Endometrial microvascular endothelial cells (primary cell): ENCODE results near the gene RNF26. TPM values are rescaled to one million over a fixed set of nuclear protein-coding genes. Genes with fewer than 3 reads are reported as not detected.

ENCODE experiments used
- in situ Hi-C: cut with HindIII; loops from 2 replicates; pipeline ENCODE4 v1.10.0; 2017; ENCODE audit warnings: low sequenced_read_pairs, low pct_unique_long_range_greater_than_20kb; ENCODE audit errors: inconsistent ontology term
- total RNA-seq: library from RNA; depleted of rRNA; stranded (reverse); fragments of >200 nt; gene quantifications from one replicate; pipeline ENCODE4 v1.2.3, GENCODE V29; 2015; ENCODE audit errors: inconsistent ontology term

RNF26 gene
- total RNA-seq, 1 donor from 2014 or later = 18.2 TPM

DNA sequence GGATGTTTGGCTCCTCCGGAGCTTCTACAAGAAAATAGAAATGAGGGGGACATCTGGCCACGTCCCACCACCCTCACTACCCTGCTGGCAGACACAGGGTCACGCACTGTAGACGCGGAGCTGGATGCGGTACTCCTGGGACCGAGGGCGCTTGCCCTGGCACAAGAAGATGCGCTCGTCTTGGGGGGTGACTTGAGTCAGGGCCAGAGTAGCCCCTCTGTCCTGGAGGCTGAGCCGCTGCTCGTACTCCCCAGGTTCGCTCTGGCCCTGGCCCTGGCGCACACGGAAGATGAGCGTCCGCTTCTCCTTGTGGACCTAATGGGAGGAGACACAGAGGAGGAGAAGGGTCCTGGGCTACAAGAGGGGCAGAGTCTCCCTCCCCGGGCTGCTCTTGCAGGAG lies 19.6 kb upstream of the RNF26 start:
- in situ Hi-C loops = no loop called here

DNA sequence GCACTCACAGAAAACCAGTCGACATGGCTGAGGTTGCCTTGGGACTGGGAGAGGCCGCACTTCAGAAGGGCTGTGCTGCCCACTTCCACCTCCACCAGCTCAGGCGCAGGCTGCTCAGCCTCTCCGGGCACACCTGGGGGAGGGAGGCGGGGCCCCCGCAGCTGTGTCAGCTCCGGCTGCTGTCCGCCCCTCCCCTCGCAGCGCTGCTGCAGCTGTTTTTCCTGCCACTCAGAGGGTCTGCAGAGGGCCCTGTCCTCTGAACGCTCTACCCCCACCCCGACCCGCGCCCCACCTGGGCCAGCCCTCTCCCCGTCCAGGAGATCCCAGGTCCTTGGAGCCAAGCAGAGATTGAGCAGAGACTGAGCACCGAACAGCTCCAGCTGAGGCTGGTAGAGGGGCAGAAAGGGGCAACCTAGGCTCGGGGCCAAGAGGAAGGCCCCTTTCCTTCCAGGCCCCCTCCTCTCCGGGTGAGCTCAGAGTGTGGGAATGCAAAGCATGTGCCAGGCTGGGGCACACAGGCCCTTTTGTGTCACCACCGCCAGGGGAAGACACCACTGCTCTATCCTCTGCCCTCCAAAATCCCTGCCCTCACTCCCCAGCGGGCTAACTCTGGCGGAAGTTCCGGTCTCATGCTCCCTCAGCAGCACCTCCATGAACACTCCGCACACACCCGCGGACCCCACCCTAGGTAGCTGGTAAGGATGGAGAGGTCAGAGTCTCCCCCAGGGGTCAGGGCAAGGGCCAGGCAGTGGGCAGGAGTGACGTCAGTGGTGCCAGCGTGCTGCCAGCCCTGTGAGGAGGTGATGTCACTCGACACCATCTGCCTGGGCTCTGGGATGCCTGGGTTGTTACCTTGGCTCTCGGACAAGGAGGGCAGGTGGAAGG lies 19.0 kb upstream of the RNF26 start:
- in situ Hi-C loops = no loop called here

DNA sequence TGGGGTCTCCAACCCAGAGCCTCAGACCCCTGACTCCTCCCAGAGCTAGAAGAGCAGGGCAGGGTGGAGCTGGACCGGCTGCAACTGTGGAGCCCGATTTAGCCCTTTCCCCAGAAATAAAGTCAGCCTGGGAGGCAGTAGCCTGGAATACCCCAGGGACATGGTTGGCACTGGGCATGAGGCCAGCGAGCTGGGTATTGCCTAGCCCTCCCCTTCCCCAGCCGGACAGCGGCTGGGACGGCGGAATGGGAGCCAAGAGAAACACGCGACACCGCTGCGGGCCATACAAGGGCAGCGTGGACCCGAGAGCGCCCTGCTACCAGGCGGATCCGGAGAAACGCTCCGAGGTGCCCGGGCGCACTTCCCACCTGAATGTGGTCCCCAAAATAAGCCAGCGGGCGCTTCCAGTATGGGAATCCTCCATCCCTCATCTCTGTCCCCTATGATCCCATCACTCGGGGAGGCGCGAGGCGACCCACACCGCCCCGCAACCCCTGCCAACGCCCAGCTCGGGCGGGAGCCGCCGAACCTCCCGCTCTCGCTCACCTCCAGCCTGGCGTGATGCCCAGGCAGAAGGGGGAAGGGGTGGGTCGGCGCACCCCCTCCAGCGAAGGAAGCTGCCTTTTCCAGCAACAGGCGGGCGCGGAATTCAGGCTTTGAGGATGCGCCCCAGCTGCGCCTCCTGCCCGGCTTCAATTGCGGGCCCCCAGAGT lies 18.2 kb upstream of the RNF26 start:
- in situ Hi-C loops = no loop called here

DNA sequence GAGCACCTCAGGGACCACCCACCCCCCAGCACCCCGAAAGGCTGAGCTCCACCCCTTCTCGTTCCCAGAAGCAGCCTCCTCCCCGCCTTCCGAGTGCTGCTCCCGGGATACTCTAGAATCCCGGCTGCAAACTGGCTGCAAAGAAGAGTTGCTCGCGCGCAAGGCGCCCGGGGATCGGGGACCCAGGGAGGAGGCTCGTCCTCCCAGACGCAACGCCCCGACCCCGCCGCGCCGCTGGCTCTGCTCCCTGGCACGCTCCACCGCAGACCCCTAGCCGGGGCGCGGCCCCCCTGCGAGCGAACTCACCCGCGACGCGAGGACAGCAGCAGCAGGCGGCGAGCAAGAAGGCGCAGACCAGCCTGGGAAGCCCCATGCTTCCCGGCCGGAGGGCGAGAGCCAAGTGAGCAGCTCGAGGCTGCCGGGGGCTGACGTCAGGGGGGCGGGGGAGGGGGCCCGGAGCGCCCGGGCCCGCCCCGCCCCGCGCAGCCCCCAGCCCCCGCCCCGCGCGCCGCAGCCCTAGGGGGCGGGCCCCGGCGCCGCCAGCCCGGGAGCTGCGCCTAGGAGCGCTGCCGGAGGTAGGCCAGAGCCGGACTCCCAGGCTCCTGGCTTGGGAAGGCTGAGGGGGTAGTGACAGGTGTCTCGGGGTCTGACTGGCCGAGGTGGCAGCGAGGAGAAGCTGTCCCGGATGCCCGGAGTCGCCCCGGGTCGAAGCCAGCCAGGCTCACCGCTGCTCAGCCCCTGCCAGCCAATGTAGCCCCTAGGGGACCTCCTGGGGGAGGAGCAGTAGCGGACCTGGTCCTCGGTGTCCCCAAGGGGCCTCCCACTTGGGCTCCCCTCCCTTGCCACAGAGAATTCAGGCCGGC lies 17.4 kb upstream of the RNF26 start, which contains the start of gene MCAM:
MCAM (minus strand) TSS at position 402 of the 863 bp plus-strand sequence; CDS start at position 373, 29 bp downstream.
- in situ Hi-C loops = no loop called here

DNA sequence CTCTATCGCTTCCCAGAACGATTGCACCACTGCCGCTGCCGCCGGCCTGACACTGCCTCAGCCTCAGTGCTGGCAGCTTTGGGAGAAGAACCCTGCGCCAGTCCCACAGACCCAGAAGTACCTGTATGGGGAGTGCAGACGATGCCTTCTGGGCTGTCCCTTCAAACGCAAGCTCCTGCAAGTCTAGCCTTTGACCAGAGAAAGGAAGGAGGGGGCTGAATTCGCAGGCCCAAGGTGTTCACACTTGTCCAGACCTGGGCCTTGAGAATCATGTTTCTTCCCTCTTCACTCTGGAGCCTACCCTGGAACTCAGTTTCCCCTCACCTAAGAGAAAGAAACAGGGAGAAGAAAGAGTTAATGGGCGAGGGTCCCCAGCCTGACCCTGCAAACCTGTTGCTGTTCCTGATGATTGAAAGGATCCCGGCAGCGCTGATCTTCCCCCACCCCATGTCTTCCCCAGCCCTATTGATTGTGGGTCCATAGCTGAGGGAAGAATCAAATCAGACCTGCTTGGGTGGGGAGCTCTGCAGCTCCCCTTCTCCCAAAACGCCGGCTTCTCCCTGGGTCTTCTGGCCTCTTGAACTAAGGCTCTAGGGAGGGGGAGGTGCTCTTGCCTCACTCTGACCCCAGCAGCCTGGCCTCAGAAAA lies 16.6 kb upstream of the RNF26 start:
- in situ Hi-C loops = no loop called here

DNA sequence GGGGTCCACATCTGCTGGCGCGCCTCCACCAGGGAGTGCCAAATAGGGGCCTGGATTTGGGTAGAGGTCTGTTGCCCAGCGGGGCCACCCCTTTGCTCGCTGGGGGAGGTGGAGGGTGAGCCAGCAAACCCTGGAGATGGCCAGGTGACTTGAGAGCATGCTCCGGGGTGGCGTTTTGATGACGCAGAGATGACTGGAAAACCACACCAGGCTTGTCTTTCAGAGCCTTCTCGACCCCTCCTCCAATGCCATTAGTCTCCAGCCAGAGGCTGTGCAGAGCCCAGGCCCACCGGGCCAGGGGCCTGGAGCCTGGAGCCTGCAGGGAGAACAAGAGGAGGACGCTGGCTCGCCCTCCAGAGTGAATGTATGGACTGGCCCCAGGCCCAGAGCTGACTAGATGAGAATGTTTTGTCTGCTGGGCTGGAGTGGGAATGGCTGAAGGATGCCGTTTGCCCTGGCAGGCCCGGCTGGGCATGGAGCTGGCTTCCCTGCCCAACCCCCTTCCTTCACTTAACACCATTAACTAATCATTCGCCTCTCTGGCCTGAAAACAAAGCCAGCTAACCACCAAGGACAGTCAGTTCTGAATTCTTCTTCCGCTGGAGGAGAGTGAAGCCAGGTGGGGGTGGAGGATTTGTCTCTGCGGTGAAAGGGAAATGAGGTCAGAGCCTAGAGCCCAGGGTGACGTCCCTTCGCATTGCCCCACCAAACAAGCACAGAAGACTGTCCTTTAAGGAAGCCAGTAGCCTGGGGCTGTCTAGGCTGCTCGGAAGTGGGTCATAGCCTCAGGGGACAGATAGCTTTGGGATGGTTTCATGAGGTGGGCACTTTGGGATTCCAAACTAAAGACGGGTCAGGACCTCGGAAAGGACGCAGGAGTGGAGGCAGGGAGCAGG lies 15.8 kb upstream of the RNF26 start:
- in situ Hi-C loops = no loop called here

DNA sequence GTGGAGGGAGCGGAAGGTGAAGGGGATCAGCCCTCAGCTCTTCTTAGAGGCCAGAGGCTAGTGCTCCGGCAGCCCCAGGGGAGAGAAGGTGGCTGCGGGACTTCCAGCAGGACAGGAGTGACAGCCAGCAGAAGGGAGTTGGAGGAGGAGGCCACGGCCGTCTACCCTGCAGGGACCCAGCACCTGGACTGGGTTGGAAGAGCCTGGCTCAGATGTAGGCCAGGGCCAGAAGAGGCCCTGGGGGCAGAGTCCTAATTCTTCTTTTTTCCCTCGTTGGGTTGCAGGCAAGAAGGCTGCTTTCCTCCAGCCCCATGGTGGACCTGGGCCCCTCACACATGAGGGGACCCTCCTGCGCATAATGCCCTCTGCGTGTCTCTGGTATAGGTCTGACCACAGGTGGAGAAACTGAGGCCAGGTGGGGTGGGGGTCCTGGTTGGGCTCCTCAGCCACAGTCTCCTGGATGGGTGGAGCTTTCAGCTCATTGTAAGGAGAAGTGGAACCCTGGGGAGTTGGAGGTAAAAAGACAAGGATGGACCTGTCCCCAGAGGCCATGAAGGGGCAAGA lies 15.1 kb upstream of the RNF26 start:
- in situ Hi-C loops = no loop called here

DNA sequence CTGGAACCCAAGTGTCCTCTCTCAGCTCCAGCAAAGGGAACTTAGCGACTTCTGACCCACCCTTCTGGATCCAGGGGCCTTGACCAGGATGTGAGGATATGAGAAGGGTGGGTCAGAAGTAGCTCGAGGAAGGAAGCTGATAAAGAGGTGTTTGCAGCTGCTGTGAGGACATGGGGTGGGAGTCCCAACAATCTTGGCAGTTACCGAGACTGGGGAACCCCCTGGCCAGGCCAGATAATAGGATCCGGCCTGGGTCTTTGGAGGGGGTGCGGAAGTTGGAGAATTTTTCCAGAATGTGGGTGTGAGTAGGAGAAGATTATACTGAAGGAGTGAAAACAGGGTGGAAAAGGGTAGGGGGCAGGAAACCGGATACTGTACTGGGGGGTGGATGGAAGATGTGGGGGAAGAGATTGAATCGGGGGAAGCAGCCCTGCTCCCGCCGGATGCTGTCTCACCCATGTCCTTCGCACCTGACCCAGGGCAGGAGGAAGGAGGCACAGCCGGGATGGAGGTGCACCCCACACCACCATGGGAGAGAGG lies 14.6 kb upstream of the RNF26 start:
- in situ Hi-C loops = no loop called here

DNA sequence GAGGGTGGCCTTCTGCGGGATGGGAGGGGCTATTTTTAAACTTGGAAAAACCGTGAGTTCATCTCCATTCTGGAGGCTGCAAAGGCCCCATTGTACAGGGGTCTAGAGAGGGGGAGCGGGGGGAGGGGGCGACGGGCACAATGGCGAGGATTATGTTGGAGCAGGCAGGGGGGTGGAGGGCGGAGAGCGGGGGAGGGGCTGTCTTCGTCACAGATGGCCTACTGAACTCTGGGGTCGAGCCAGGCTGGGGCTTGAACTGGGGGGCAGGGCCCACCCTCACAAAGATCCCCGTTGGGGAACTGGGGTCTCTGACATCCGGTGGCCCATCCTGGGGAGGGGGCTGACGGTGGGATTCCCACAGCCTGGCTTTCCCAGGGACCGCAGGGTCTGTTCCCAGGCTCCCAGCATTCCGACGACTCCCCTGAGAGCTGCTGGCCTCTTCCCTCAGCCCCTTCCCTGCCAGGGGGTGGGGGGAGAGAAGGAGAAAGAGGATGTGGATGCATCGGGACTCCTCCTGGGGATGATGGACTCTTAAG lies 14.0 kb upstream of the RNF26 start:
- in situ Hi-C loops = no loop called here

DNA sequence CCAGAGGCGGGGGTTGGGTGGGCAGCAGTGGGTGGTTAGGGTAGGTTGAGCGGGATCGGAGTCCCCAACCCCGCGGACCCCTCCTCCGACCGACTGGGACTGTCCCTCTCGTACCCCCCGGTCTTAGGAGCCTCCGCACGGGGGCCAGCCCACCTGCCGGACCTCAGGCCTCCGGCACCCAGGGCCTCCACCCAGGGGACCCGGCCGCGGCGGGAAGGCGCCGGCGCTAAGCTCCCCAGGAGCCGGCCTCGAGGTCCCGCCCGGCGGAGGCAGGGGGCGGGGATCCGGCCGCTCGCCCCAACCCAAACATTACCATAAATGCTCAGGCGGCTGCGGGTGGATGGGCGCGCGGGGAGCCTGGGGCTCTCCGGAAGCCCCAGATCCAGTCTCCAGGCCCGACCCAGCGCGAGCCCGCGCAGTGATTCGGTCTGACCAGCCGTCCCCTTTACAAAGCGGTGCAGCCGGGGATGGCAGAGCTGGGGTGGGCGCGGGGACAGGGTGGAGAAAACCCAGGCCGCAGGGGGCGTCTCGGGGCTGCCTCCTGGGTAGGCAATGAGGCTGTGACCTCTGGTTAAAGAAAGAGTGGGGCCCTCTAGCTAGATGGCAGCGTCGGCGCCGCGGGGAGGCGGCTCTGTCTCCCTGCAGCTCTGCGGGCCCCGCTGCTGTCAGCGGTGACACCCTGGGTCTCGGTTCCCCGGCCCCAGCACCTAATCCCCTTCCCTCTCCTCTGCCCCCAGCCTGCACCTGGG lies 13.4 kb upstream of the RNF26 start:
- in situ Hi-C loops = no loop called here

DNA sequence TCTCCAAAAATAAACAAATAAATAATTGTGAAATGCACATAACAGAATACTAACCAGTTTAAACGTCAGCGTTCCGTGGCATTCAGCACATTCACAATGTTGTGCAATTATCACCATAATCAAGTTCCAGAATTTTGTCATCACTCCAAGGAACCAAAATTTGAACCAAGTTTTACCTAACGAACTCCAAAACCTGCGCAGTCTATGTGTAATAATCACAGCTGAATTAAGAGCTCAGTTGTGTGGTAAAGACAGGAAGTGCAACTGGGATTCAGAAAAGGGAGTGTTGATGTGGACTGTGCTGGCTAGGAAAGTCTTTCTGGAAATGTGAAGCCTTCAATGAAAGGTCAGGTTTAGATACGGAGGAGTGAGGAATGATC lies 12.0 kb upstream of the RNF26 start:
- in situ Hi-C loops = no loop called here

DNA sequence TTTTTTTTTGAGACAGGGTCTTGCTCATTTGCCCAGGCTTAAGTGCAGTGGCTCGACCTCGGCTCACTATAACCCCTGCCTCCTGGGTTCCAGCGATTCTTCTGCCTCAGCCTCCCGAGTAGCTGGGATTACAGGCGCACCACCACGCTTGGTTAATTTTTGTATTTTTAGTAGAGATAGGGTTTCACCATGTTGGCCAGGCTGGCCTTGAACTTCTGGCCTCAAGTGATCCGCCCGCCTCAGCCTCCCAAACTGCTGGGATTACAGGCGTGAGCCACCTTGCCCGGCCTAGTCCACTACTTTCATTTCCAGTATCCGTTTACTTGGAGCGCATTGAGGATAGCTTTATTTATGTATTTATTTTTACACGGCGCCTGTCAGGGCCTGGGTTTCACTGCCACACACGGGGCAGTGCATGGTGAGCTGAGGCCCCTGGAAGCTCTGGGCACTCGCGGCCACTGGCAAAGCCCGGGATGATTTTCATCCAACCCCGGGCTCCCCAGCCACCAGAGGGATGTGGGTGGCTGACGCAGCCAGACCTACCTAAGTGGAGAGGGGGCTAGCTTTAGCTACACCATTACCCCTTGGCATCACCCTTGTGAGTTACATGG lies 11.3 kb upstream of the RNF26 start:
- in situ Hi-C loops = no loop called here

DNA sequence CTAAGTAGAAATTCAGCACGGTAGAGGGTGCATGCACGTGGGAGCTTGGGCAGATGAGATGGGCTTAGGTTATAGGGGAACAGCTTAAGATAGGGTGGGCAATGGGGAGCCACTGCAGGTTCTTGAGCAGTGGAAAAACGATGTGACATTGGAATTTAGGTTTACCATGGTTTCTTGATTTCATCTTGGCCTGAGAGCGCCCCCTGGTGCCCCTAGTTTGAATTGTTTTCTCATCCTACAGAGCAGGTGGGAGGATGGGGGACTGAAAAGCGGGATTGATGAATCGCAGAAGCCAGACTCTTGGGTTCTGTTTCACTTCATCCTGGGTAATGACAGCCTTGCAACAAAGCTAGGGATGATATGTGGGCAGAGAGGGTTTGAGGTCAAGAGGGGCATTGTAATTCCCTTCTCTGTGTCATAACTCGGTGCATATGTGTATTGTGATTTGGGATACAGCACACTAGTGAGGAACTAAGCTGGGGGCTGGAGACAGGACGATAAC lies 10.7 kb upstream of the RNF26 start:
- in situ Hi-C loops = no loop called here

DNA sequence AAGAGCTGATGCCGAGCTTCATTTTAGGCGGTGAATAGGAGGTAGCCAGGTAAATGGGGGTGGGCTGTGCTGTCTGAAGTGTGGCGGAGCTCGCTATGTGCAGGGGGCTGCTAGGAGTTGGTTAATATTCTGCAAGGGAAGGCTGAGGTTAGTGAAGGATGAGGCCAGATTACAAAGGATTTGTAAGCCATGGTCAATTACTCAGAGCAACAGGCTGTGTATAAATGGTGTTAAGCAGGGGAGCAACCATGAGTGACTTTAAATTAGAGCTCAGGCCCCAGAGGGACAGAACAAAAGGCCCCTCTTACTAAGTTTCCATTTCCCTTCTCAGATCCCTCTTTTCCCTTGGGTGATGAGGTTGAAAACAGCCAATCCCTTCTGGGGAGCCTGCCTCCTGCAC lies 10.1 kb upstream of the RNF26 start:
- in situ Hi-C loops = no loop called here

DNA sequence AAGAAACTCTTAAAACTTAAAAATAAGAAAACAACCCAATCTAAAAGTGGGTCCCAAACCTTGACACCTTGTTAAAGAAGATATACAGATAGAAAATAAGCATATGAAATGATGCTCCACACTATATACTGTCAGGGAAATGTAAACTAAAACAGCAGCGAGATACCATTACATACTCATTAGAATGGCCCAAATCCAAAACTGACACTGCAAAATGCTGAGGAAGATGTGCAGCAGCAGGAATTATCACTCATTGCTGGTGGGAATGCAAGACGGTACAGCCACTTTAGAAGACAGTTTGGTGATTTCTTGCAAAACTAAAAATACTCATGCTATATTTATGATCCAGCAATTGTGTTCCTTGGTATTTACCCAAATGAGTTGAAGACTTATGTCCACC lies 5.0 kb upstream of the RNF26 start:
- in situ Hi-C loops = no loop called here

DNA sequence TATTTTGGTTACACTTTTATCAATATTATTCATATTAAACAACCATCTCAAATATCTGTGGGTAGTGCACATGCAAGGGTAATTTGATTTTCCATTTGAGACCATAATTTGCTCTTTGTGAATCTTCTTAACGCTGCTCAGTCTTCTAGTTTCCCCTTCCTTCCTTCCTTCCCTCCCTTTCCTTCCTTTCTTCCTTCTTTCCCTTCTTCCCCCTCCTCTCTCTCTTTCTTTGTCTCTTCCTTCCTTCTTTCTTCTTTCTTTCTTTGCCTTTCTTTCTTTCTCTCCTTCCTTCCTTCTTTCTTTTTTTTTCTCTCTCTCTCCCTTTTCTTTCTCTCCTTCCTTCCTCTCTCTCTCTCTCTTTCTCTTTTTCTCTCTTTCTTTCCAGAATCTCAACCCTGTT lies 4.1 kb upstream of the RNF26 start:
- in situ Hi-C loops = no loop called here
